ENCODE results near the gene SCUBE3. TPM values are rescaled to one million over a fixed set of nuclear protein-coding genes. Genes with fewer than 3 reads are reported as not detected.

SCUBE3 gene
- total and polyA plus RNA-seq, 2 of the 4 experiments (the other 2 are of a cell fraction) = 19.9 to 45.5 TPM

DNA sequence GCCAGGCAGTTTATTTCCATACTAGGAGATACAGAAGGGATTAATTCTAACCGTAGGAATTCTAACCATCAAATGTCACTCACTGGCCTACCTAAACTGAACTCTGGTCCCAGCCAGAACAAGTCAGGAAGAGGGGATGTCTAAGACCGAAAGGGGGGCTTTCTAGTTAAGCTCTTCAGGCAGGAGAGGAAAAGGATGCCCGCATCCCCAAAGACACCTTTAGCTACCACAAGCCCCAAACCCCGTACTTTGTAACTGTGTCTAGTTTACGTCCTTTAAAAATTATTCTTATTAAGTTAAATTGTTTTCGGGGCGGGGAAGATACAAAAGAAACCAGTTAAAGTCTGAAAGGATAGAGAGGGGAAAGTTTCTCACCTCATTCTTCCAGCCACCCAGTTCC, 44.6 kb downstream of the SCUBE3 start:
- H2AFZ ChIP-seq (replicated peaks; ENCODE audit: low read length, poor library complexity) = no peak overlapping the region
- peaks cover 8% of the 10 kb centered on the region; the same call in 1 of the 2 replicates for H3K4me1 ChIP-seq (ENCODE audit: control insufficient read depth, insufficient read depth, low read length)
- H3K56ac ChIP-seq (ENCODE audit: extremely low read depth, insufficient read depth, low read length) = peak overlapping the region; percentile 76; the same call in 1 of the 2 replicates
- intact Hi-C loops (cut with micrococcal nuclease) (no loop called here), dilution Hi-C loops (cut with HindIII; ENCODE audit: low sequenced_read_pairs, unreplicated experiment) (no loop called here), in situ Hi-C loops (cut with MboI; ENCODE audit: low sequenced_read_pairs) (no loop called here)
- ChIA-PET POLR2A (ENCODE audit: unreplicated experiment) (no interaction called here), CTCF (interaction anchor here (0.6 to 1.0 kb wide), 2 partner anchors 9 to 103 kb away, joined by 3 to 4 read pairs; no protein-coding TSS in a partner anchor)
- no peaks in the 10 kb centered on the region for H4K20me1 ChIP-seq (ENCODE audit: insufficient read depth, low read length)
- H2AK5ac ChIP-seq (ENCODE audit: low read depth, low read length) = no peak overlapping the region; the same call in 1 of the 2 replicates
- peak overlapping the region; percentile 67; the same call in 1 of the 2 replicates for H3K23ac ChIP-seq (ENCODE audit: low read depth, low read length)
- DNase-seq = no peak
- no peaks in the 10 kb centered on the region for H3K27me3 ChIP-seq (ENCODE audit: control insufficient read depth, insufficient read depth, low read length)
- no peak overlapping the region for H3K27ac ChIP-seq (ENCODE audit: insufficient read depth, low read length)
- no peaks in the 10 kb centered on the region for H3K9me3 ChIP-seq (ENCODE audit: control insufficient read depth, insufficient read depth, low read length)
- H4K91ac ChIP-seq (ENCODE audit: insufficient read depth, low read depth, low read length) = no peak overlapping the region
- H3K79me1 ChIP-seq (ENCODE audit: low read depth in 1 of 2, low read length in 2 of 2) = peaks cover 23 to 46% of the 10 kb centered on the region in 2 experiments
- WGBS, 2 experiments (ENCODE audit: extremely low coverage in 2 of 2, insufficient read length in 1 of 2) = no CpG with 5 or more reads among the region's 7 CpGs
- H3K4ac ChIP-seq (ENCODE audit: low read depth, low read length) = peak overlapping the region; percentile 89
- no peak overlapping the region for H2AK9ac ChIP-seq (replicated peaks; ENCODE audit: low read depth, low read length, poor library complexity)
- no peak overlapping the region for H2BK5ac ChIP-seq (ENCODE audit: low read depth, low read length, poor library complexity, severe bottlenecking)
- peak overlapping the region; percentile 33; the same call in 1 of the 2 replicates for H3K14ac ChIP-seq (replicated peaks; ENCODE audit: low read depth, low read length)
- H3K4me2 ChIP-seq (ENCODE audit: low read depth, low read length) = peak overlapping the region; percentile 78
- H3K4me3 ChIP-seq (ENCODE audit: insufficient read depth, low read depth, low read length) = peak overlapping the region; percentile 64; the same call in 1 of the 2 replicates
- peak overlapping the region; percentile 20 to 32; a peak in 2 of 4 replicates for H4K8ac ChIP-seq (ENCODE audit: low read depth in 2 of 2, low read length in 2 of 2)
- no peak overlapping the region; the same call in 1 of the 2 replicates for H2BK120ac ChIP-seq (ENCODE audit: low read depth, low read length)
- peaks cover 9% of the 10 kb centered on the region for H3K9me1 ChIP-seq (ENCODE audit: insufficient read depth, low read length)
- H3K18ac ChIP-seq (ENCODE audit: low read depth, low read length) = no peak overlapping the region
- no peak overlapping the region for H4K5ac ChIP-seq (ENCODE audit: low read depth, low read length)
- no peak for ATAC-seq (ENCODE audit: low read depth)
- peak overlapping the region; percentile 60 for H3K9ac ChIP-seq (ENCODE audit: low read depth, low read length)
- H2BK15ac ChIP-seq (ENCODE audit: low read depth, low read length) = 0 out of 3 replicates have a peak overlapping the region, but pooled peaks have one; percentile 28
- BruUV-seq (replicated peaks) = no TSS peak
- no peak overlapping the region for H2BK20ac ChIP-seq (ENCODE audit: low read depth, low read length)
- H3K36me3 ChIP-seq (ENCODE audit: control insufficient read depth, insufficient read depth, low read length) = no peaks in the 10 kb centered on the region
- TF ChIP-seq BHLHE40 (IDR thresholded peaks at IDR 0.05; ENCODE audit: low read depth, low read length) = no peak
- no peak for TF ChIP-seq RAD21 (IDR thresholded peaks at IDR 0.05; ENCODE audit: low read length)
- TF ChIP-seq MAFK (IDR thresholded peaks at IDR 0.05; ENCODE audit: low read depth, low read length) = no peak
- TF ChIP-seq POLR2A (IDR thresholded peaks at IDR 0.05; ENCODE audit: low read depth, low read length) = no peak
- no peak for TF ChIP-seq SMC3 (IDR thresholded peaks at IDR 0.05; ENCODE audit: low read depth, low read length)
- no peak for TF ChIP-seq NFE2L2 (IDR thresholded peaks at IDR 0.05; ENCODE audit: low read depth, low read length)
- no peak for TF ChIP-seq MAZ (IDR thresholded peaks at IDR 0.05; ENCODE audit: borderline replicate concordance, low read depth, low read length)
- TF ChIP-seq FOS (IDR thresholded peaks at IDR 0.05; ENCODE audit: low read depth, low read length) = no peak
- no peak for TF ChIP-seq ELK1 (IDR thresholded peaks at IDR 0.05; ENCODE audit: borderline replicate concordance, low read depth, low read length)
- TF ChIP-seq RFX5 (IDR thresholded peaks at IDR 0.05; ENCODE audit: low read depth, low read length) = no peak
- TF ChIP-seq CHD1 (IDR thresholded peaks at IDR 0.05; ENCODE audit: low read depth, low read length) = no peak

Measured in IMR-90 (cell line).